HG03097 (cell line): ENCODE measurements around the gene CADM4.
"Not testable (repeated sequence)": the region's sequence is repeated elsewhere in the genome, so short reads cannot be mapped to it uniquely, and the experiment has no call there.

ENCODE experiments used
- ATAC-seq: cut with Tn5 transposase; IDR thresholded peaks from one replicate; pipeline ENCODE4 v1.9.1; 2021; ENCODE audit not compliant: unreplicated experiment, low FRiP score

The CADM4 gene, protein sequence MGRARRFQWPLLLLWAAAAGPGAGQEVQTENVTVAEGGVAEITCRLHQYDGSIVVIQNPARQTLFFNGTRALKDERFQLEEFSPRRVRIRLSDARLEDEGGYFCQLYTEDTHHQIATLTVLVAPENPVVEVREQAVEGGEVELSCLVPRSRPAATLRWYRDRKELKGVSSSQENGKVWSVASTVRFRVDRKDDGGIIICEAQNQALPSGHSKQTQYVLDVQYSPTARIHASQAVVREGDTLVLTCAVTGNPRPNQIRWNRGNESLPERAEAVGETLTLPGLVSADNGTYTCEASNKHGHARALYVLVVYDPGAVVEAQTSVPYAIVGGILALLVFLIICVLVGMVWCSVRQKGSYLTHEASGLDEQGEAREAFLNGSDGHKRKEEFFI

DNA sequence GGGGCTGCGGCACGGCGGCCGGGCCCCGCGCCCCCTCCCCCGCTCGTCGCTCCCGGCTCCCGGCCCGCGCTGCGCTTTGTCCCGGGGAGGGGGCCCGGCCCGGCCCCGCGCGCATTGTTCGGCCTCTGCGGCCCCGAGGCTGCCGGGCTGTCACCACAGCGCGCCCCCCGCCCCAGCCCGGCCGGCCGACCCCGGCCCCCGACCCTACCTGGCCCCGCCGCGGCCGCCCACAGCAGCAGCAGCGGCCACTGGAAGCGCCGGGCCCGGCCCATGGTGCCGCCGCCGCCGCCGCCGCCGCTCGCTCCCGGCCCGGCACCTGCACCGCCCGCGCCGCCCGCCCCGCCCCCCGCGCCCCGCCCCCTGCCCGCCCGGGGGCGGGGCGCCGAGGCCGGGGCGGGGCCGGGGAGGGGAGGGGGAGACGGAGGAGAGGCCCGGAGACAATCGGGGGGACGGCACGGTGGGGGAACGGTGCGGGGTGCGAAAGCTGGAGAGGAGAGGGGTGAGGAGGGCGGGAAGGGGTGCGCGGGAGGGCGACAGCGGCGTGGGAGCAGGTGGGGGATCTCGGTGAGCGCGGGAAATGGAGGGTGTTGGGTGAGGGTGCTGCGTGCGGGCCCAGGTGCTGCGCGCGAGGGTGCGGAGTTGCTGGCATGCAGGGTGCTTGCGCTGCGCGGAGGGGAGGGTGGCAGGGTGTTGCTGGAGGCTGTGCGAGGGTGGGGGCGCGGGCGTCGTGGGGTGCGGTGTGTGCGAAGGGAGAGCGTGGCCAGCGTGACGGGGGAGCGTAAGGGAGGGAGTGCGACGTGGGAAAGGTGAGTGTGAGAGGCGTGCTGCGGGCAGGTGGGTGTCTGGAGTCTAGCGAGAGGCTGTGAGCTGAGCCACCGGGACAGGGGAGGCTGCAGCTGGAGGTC is at the start of gene CADM4:
Gene CADM4 (minus strand): TSS at position 332 of the 905 bp plus-strand sequence. CDS start 60 bp downstream, at position 272.
- no peak for ATAC-seq

DNA sequence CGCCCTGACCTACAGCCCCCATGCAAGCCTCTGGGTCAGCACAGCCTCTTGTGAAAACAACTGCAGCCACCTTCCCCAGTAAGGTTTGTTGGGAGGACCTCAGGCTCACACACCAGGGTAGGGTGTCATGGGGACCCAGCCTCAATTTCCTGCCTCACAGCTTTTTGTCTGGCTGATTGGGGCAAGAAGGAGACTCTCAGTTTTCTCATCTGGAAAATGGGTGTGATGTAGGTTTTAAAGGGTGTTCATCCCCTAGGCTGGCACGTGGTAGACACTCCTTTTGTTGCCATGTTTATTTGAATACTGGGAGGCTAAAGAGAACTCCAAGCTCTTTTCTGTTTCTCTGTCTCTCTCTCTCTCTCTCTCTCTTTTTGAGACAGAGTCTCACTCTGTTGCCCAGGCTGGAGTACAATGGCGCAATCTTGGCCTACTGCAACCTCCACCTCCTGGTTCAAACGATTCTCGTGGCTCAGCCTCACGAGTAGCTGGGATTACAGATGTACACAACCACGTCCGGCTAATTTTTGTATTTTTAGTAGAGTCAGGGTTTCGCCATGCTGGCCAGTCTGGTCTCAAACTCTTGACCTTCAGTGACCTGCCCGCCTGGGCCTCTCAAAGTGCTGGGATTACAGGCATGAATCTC is 48.5 kb upstream of the CADM4 start:
- ATAC-seq: no peak

DNA sequence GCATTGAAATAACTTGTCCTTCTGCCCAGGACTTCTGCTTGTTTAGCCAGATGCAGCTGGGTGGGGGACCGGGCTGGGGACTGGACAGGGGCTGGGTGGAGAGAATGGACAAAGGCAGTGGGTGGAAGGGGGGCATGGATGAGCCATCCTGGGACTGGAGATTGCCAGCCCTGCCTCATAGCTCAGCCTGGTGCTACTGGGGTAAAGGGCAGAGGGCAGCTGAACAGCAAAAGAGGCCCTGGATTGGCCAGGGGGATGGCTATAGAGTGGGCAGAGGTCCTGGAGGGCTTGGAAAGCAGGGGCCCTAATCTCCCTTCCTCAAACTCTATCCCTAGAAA is 48.0 kb upstream of the CADM4 start:
- no peak for ATAC-seq

DNA sequence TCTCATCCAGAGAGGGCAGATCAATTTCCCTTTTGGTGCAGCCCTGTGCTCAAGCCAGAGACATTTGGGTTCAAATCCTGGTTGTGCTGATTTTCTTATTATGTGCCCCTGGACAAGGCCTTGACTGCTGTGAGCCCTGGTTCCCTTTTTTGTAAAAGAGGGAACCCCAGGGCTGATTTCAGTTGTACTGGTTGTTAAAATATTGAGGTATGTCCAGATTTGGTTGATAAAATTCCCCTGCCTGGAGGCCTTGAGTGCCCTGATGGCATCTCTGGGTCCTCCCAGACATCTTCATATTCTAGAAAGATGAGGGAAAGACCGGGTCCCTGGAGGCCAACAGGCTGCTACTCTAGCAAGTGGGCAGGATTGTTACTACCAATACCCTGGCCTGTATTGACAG is 44.7 kb upstream of the CADM4 start:
- no peak for ATAC-seq

DNA sequence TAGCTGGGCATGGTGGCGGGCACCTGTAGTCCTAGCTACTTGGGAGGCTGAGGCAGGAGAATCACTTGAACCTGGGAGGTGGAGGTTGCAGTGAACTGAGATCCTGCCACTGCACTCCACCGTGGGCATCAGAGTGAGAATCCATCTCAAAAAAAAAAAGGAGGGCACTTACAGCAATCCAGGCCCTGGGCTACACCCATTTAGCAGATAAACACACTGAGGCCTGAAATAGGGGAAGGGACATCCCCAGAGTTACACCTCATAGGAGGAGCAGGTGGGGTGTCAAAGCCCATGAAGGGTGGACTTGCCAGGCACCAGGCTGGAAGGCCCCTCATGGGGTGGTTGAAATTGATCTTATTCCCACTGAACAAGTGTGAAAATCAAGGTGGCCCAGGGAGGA is 44.3 kb upstream of the CADM4 start:
- no peak for ATAC-seq

DNA sequence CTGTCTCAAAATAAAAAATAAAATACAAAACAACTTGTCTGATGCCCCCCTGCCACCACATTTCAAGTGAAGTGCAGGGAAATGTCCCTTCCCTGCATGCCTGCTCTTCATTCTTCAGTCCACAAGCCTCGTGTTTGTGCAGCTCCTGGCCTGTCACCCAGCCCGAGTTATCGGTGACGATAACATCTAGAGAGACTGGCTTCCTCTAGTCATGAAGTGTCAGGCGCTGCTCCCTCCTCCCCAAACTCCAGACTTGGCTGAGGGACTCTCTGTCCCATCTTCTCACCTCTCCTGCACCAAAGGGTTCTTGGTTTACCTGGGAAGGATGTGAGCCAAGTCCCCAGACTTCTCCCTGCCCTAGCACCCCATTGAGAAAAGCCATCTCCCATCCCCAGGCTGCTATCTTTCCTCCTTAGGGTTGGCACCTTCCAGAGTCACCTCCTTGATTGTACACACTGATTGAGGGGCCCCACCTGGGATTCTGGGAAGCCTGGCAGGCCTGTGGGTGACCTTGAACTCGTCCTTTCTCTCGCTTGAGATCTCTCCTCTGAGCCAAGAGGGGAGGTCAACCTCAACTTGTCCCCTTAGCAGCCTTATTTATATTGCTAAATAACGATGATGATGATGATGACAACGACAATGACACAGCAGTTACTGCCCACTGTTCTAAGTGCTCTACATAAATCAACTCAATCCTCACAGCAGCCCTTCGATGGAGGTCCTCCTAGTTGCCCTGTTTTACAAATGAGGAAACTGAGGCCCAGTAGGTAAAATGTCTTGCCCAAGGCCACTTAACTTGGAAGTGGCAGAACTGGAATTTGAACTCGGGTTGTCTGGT is 43.4 kb upstream of the CADM4 start:
- no peak for ATAC-seq

DNA sequence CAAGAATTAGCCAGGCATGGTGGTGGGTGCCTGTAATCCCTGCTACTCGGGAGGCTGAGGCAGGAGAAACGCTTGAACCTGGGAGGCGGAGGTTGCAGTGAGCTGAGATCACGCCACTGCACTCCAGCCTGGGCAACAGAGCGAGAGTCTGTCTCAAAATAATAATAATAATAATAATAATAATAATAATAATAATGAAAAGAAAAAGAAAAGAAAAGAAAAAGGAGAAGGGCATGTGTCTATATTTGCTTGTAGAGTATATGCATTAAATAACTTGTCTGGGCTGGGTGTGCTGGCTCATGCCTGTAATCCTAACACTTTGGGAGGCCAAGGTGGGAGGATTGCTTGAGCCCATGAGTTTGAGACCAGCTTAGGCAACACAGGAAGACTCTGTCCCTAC is 42.6 kb upstream of the CADM4 start:
- not testable (repeated sequence) for ATAC-seq

DNA sequence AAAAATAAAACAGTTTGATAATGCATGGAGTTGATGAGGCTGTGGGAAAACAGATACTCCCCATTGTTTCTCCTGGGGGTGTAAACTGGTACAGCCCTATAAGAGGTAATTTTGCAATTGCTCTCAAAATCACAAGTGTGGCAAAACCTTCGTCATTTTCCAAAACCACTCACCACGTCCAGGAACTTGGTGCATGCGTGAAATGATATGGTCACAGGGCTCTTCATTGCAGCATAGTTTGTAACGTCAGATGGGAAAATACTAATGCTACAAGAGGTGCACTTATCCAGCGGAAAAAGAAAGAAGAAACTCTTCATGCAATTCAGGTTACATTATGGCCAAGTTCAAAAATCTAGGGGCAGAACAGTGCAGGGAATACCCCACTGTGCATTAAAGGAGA is 42.2 kb upstream of the CADM4 start:
- no peak for ATAC-seq

DNA sequence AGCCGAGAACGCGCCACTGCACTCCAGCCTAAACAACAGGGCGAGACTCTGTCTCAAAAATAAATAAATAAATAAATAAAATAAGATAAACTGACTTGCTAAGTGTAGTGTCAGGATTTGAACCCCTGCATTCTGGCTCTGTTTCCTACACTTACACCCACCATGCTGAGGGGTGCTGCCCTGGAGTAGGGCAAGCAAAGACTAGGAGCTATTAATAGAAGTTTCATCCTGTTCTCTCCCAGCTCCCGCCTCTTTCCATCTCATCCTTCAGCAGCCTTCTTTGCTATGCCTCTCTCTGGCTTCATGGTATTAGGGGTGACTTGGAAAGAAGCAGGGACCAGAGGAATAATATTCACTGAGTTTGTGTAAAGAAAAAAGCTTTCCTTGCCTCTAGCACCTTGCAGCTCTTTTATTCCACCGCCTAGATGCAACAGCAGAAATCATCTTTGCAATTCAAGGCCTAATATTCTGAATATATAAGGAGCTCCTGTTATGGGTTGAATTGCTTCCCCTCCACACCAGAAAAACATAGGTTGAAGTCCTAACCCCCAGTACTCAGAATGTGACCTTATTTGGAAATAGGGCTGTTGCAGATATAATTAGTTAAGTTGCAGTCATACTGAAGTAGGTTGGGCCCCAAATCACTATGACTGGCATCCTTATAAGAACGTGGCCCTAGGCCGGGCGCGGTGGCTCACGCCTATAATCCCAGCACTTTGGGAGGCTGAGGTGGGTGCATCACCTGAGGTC is 39.0 kb upstream of the CADM4 start:
- ATAC-seq: no peak

DNA sequence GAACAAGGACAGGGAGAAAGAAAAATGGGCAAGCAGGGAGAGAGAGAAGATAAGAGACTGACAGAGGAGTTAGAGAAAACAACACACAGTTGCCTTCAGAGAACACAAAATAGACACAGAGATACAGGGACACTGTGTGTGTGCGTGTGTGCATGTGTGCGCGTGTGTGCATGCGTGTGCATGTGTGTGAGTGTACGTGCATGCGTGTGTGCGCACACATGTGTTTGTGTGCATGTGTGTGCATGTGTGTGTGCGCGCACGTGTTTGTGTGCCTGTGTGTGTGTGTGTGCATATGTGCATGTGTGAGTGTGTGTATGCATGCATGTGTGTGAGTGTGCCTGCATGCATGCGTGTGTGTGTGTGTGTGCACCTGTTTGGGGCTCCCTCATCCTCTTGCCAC is 36.3 kb upstream of the CADM4 start:
- no peak for ATAC-seq

DNA sequence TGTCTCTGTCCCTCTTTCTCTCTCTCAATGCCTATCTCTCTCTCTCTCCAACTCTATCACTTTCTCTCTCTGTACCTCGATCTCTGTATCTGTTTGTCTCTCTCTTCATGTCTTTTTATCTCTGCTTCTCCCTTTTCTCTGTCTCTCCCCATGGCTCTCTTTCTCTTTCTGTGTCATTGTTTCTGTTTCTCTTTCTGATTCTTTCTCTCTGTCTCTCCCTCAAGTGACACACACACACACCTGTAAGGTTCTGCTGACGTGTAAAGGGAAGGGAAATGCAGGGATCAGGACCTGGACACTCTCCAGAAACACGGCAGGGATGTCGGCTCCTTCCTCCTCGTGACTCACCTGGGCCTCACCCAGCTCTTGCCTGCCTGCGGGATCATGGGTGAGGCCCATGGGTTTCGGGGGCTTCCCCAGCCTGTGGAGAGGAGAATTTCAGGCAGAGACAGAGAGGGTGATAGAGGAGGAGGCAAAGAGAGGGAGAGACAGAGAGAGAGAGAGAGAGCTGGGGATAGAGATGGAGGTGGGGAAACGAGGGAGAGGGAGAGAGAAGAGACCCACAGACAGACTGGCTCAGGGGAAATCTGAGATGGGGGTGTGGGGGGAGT is 35.7 kb upstream of the CADM4 start:
- no peak for ATAC-seq

DNA sequence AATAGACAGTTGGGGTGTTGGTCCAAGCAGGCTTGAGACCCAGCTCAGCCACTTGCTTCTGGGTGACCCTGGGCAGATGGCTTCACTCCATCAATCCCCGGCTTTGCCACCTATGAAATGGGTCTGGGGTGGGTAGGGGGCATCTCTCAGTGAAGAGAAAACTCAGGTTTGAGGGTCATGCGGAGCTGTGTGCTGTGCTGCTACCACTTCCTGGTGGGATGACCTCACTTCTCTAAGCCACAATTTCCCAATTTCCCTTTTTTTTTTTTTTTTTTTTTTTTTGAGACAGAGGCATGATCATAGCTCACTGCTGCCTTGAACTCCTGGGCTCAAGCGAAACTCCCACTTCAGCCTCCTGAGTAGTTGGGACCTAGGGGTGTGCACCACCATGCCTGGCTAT is 34.9 kb upstream of the CADM4 start:
- no peak for ATAC-seq

DNA sequence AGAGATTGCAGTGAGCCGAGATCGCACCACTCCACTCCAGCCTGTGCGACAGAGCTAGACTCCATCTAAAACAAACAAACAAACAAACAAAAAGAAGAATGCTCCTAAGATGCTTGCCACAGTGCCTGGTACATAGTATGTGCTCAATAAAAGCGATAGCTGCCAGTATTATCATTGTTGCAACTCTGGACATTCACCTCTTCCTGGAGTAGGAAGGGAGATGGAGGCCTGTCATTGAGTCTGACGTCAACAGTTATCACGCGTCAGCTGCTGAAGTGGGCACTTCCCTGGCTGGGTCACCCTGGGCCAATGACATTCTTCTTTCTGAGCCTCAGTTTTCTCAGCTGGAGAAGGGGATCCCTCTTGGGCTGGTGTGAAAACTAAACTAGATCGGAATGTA is 34.5 kb upstream of the CADM4 start:
- no peak for ATAC-seq

DNA sequence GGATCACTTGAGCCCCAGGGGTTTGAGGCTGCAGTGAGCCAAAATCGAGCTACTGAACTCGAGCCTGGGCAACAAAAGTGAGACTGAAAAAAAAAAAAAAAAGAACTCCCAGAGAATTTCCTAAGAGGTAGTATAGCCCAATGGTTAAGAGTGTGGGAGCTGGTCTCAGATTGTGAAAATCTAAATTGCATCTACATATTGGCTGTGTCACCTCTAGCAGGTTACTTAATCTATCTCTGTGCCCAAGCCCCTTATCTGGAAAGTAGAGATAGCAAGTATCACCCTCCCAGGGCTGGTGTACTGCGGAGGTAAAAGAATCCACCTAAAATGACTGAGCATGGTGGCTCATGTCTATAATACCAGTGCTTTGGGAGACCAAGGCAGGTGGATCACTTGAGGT is 34.0 kb upstream of the CADM4 start:
- no peak for ATAC-seq

DNA sequence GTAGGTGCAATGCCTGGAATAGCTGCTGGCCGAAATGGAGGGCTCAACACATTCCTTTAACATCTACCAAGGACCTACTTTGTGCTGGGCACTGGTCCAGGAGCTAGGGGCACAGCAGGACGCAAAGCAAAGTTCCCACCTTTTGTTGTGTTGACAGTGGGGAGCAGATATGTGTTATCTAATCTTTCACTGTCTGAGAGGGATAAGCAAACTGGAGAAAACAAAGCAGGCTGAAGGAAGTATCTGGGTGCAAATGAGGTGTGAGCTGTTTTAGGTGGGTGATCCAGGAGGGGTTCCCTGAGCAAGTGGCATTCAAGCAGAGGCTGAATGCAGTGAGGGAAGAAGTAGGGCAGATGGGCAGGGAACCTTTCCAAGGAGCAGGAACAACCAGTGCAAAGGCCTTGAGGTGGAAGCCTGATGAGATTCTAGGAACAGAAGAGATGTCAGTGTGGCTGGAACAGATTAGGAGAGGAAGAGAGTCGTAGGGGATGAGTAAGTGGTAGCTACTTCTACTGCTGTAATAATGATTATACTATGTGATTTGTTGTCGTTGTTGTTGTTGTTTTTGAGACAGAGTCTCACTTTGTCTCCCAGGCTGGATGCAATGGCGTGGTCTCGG is 32.5 kb upstream of the CADM4 start:
- no peak for ATAC-seq

DNA sequence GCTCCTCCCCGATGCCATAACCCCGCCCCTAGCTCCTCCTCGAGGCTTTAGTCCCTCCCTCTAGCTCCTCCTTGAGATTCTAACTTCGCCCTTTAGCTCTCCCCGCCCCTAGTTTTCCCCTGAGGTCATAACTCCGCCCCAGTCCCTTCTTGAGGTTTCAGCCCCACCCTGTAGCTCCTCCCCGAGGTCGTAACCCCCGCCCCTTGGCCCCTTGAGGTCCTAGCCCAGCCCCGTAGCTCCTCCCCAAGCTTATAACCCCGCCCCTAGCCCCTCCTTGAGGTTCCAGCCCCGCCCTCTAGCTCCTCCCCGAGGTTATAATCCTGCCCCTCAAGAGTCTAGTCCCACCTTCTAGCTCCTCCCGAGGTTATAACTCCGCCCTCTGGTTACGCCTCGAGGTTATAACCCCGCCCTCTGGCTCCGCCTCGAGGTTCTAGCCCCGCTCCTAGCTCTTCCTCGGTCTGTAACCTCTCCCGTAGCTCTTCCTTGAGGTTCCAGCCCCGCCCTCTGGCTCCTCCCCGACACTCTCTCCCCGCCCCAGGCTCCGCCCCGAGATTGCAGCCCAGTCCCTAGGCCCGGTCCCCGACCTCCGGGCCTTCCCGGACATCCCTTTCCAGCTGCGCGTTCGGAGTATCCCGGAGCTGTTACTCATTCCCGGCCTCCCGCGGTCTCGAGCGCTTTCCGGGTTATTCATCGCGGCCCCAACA is 28.9 kb upstream of the CADM4 start:
- ATAC-seq: peak; percentile 85

DNA sequence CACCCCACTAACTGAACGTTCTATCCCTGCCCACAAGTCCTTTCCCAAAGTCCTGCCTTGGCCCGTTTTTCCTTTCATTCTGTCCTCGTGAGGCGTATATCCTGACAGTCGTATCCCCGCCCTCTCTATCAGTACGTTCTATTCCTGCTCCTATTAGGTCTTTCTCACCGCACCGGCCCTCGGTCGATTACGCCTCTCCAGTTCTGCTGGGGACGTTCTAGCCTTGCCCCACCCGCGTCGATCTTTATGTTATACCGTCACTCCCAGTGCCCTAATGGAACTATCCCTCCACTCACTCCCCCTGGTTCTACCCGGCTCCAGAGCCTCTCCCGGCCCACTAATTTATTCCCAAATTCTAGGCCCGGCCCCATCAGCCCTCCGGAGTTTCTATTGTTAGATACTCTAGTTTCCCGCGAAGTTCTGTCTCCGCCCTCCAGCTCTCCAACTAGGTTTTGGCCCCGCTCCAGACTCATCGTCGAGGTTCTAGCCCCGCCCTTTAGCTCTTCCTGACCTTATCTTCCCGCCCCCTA is 28.3 kb upstream of the CADM4 start:
- no peak for ATAC-seq
